ENCODE data around the gene RBM19.

GRCh38 chr12:113894697-113895096 lies 71.4 kb downstream of the RBM19 start:
- no peak for TF ChIP-seq CTCF (IDR thresholded peaks at IDR 0.05)
- no peak for TF ChIP-seq POLR2A (IDR thresholded peaks at IDR 0.05)

Measured in uterus (tissue), 2 donors.